ENCODE results near the gene ETS2. TPM values are rescaled to one million over a fixed set of nuclear protein-coding genes. Genes with fewer than 3 reads are reported as not detected.

ETS2 gene
- total RNA-seq, 1 experiment from 2014 or later = 35.3 TPM

- DNase-seq = no peak
- Histone ChIP-seq H3K4me2 (ENCODE audit: insufficient read depth, insufficient read length, low read length) (no peak overlapping the region), H3K14ac (ENCODE audit: insufficient read depth, low read length) (no peak overlapping the region), H4K91ac (ENCODE audit: insufficient read length, low read depth, low read length) (no peak overlapping the region), H3K4ac (ENCODE audit: low read depth, low read length) (no peak overlapping the region), H2AFZ (ENCODE audit: low read length) (no peak overlapping the region), H3K27ac (ENCODE audit: insufficient read length, low read depth, low read length) (no peak overlapping the region), H3T11ph (ENCODE audit: low read length) (no peak overlapping the region), H3K23ac (ENCODE audit: insufficient read length, low read depth, low read length) (no peak overlapping the region), H3K9me3 (ENCODE audit: control insufficient read depth, low read depth, low read length) (no peaks in the 10 kb centered on the region), H3K18ac (ENCODE audit: insufficient read length, low read depth, low read length) (no peak overlapping the region), H2BK20ac (ENCODE audit: low read depth, low read length, poor library complexity, severe bottlenecking) (no peak overlapping the region), H4K8ac (replicated peaks; ENCODE audit: insufficient read length, low read depth, low read length) (no peak overlapping the region), H3K4me1 (ENCODE audit: insufficient read depth, low read length) (no peaks in the 10 kb centered on the region), H3K27me3 (ENCODE audit: insufficient read depth, low read length) (no peaks in the 10 kb centered on the region), H4K5ac (ENCODE audit: insufficient read length, low read depth, low read length) (no peak overlapping the region), H3K79me2 (ENCODE audit: insufficient read depth, low read length) (no peaks in the 10 kb centered on the region), H2AK5ac (ENCODE audit: insufficient read length, low read length) (no peak overlapping the region), H4K20me1 (ENCODE audit: control insufficient read depth, insufficient read depth, insufficient read length) (no peaks in the 10 kb centered on the region), H3K9ac (ENCODE audit: extremely low read depth, insufficient read length, low read length) (no peak overlapping the region), H2BK15ac (ENCODE audit: low read depth, low read length) (no peak overlapping the region), H2BK12ac (ENCODE audit: insufficient read length, low read depth, low read length) (no peak overlapping the region), H3K23me2 (ENCODE audit: insufficient read length, low read depth, low read length, poor library complexity, severe bottlenecking) (no peaks in the 10 kb centered on the region), H2BK120ac (ENCODE audit: low read depth, low read length, poor library complexity, severe bottlenecking) (no peak overlapping the region), H2BK5ac (ENCODE audit: insufficient read length, low read length) (no peak overlapping the region), H3K79me1 (ENCODE audit: insufficient read depth, low read depth, low read length, poor library complexity, severe bottlenecking) (no peaks in the 10 kb centered on the region), H3K56ac (ENCODE audit: insufficient read length, low read depth, low read length) (no peak overlapping the region)
- no peak overlapping the region for H3K4me3 Mint-ChIP-seq
- no CpG with 5 or more reads among the region's 1 CpG for WGBS (ENCODE audit: extremely low coverage, insufficient read length, low lambda C conversion rate)
- H3K27me3 Mint-ChIP-seq (ENCODE audit: low read depth) = no peaks in the 10 kb centered on the region
- H3K9me3 Mint-ChIP-seq = no peaks in the 10 kb centered on the region
- H3K36me3 Mint-ChIP-seq (ENCODE audit: insufficient read depth in 1 of 3, low read depth in 3 of 3) = no peaks in the 10 kb centered on the region
- peaks cover 0 to 3% of the 10 kb centered on the region in 2 experiments; a peak in 2 of 4 replicates for H3K4me1 Mint-ChIP-seq
- no peak overlapping the region for H3K27ac Mint-ChIP-seq
- TF ChIP-seq CTCF (conservative IDR thresholded peaks at IDR 0.05) = no peak
Measured at GRCh38 chr21:38858812-38859205, 53.1 kb downstream of the ETS2 start.

Measured in H9 (cell line).